Cerebellar cortex (tissue), 1 donor: ENCODE data around the gene CERT1.
A peak's percentile ranks its signal among the peaks of the same experiment; 100 is the strongest.

ENCODE experiments used
- DNase-seq: peaks from one replicate; pipeline ENCODE4 v3.0.0-alpha.2; 2015; ENCODE audit warnings: low spot score

The CERT1 gene

GRCh38 chr5:75395277-75395676 lies 116.2 kb downstream of the CERT1 start:
- no peak for DNase-seq

GRCh38 chr5:75389430-75389829 lies 122.0 kb downstream of the CERT1 start:
- DNase-seq: no peak

GRCh38 chr5:75387806-75388205 lies 123.6 kb downstream of the CERT1 start:
- no peak for DNase-seq

GRCh38 chr5:75384218-75384617 lies 127.2 kb downstream of the CERT1 start:
- DNase-seq: no peak

- no peak for DNase-seq
Measured at GRCh38 chr5:75381456-75381855, 130.0 kb downstream of the CERT1 start.

- DNase-seq: no peak
Measured at GRCh38 chr5:75380099-75380498, 131.3 kb downstream of the CERT1 start.

GRCh38 chr5:75375414-75375813 lies 136.0 kb downstream of the CERT1 start:
- DNase-seq: no peak

- DNase-seq: no peak
Measured at GRCh38 chr5:75374394-75374814, 137.0 kb downstream of the CERT1 start.

- DNase-seq: no peak
Measured at GRCh38 chr5:75373862-75374261, 137.6 kb downstream of the CERT1 start.

GRCh38 chr5:75368391-75368790 lies 143.0 kb downstream of the CERT1 start:
- no peak for DNase-seq

- no peak for DNase-seq
Measured at GRCh38 chr5:75367401-75367800, 144.0 kb downstream of the CERT1 start.

GRCh38 chr5:75366787-75367186 lies 144.6 kb downstream of the CERT1 start:
- peak; percentile 37 for DNase-seq

GRCh38 chr5:75365740-75366139 lies 145.7 kb downstream of the CERT1 start:
- DNase-seq: no peak

GRCh38 chr5:75364571-75365280 lies 146.7 kb downstream of the CERT1 start:
- peak; percentile 60 for DNase-seq

- peak; percentile 73 for DNase-seq
Measured at GRCh38 chr5:75363726-75364495, 147.5 kb downstream of the CERT1 start.

- DNase-seq: peak; percentile 50
Measured at GRCh38 chr5:75363111-75363510, 148.3 kb downstream of the CERT1 start.

- no peak for DNase-seq
Measured at GRCh38 chr5:75362474-75362975, 148.9 kb downstream of the CERT1 start.

- DNase-seq: peak; percentile 36
Measured at GRCh38 chr5:75361310-75361709, 150.1 kb downstream of the CERT1 start.

GRCh38 chr5:75358117-75358516 lies 153.3 kb downstream of the CERT1 start:
- DNase-seq: no peak

GRCh38 chr5:75356719-75357118 lies 154.7 kb downstream of the CERT1 start:
- no peak for DNase-seq

- DNase-seq: no peak
Measured at GRCh38 chr5:75355236-75355635, 156.2 kb downstream of the CERT1 start.

- DNase-seq: no peak
Measured at GRCh38 chr5:75351139-75351926, 160.1 kb downstream of the CERT1 start.
